HG02938 (cell line): Measurements from ENCODE around the gene MYOZ1.
"Not testable (repeated sequence)": the region's sequence is repeated elsewhere in the genome, so short reads cannot be mapped to it uniquely, and the experiment has no call there.

ENCODE experiments used
- ATAC-seq: cut with Tn5 transposase; IDR thresholded peaks from one replicate; pipeline ENCODE4 v1.9.1; 2021; ENCODE audit warnings: mild to moderate bottlenecking, moderate library complexity; ENCODE audit not compliant: unreplicated experiment

Gene MYOZ1, protein sequence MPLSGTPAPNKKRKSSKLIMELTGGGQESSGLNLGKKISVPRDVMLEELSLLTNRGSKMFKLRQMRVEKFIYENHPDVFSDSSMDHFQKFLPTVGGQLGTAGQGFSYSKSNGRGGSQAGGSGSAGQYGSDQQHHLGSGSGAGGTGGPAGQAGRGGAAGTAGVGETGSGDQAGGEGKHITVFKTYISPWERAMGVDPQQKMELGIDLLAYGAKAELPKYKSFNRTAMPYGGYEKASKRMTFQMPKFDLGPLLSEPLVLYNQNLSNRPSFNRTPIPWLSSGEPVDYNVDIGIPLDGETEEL

DNA sequence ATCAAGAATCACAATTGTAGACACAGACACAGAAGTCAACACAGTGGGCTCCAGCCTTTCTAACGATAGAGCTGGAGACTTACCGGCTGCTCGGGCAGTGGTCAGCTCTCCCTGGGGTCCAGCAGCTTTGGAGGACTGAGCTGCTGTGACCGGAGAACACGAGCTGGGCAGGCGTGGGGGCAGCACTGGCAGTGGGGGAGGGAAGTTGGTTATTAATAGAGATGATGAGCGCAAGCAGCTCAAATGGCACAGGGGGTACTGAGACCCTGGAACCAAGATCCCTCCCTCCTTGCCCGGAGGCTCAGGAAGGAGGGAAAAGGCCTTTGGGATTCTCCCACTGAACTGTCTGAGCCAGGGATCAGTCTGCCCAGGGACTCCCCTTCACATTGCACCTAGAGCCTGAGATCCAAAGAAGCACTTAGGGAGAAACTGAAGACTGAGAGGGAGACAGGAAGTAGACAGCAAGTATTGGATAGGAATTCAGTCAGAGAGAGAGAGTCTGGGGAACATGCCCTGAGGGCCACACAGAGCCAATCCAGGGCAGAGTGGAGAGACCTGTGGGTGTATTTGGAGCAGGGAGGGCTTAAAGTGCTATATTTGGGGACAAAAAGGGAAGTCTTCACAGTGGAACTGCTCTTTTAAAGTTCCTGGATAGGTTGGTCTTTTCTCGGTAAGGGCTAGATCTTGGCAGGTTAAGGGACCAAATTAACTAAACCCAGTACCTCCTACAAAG, at the start of gene MYOZ1:
Gene MYOZ1, minus strand, starts transcription at position 147 of the 733 bp plus-strand sequence. CDS start 1,457 bp downstream, outside the sequence.
- no peak for ATAC-seq

DNA sequence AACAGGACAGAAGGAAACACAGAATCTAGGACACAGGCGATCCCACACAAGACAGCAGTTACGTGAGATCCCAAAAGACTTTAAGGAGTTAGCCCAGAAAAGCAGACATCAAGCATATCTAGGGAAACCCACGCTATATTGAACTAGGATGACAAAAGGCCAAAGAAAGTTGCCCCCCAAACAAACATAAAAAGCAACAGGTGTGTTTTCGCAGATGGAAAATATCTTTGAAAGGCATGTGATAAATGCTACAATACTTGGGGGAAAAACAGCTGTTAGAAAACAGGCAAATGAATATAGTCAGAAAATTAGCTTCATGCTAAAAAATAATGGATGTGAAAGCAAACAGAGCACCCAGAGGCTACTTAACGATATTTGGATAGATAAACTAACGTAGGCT, 49.5 kb upstream of the MYOZ1 start:
- not testable (repeated sequence) for ATAC-seq

DNA sequence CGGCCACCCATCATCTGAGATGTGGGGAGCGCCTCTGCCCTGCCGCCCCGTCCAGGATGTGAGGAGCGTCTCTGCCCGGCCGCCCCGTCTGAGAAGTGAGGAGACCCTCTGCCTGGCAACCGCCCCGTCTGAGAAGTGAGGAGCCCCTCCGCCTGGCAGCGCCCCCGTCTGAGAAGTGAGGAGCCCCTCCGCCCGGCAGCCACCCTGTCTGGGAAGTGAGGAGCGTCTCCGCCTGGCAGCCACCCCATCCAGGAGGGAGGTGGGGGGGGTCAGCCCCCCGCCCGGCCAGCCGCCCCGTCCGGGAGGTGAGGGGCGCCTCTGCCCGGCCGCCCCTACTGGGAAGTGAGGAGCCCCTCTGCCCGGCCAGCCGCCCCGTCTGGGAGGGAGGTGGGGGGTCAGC, 48.3 kb upstream of the MYOZ1 start:
- ATAC-seq: not testable (repeated sequence)

DNA sequence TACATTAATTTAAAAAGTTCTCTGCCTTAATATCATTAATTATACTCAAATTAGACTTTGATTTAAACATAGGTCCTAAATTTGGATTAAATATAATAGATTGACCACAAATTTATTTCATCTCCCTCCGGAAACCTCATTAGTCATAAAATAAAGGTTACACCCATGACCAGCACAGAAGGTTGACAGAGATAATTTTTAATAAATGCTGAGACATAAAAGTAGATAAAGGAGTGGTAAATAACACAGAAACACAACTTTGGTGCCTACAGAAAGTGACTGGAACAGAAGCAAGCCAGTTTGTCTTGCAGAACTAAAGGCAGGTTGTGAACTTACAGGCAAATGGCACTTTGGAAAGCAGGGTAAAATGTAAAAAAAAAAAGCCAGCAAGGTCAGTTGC, 46.4 kb upstream of the MYOZ1 start:
- not testable (repeated sequence) for ATAC-seq

DNA sequence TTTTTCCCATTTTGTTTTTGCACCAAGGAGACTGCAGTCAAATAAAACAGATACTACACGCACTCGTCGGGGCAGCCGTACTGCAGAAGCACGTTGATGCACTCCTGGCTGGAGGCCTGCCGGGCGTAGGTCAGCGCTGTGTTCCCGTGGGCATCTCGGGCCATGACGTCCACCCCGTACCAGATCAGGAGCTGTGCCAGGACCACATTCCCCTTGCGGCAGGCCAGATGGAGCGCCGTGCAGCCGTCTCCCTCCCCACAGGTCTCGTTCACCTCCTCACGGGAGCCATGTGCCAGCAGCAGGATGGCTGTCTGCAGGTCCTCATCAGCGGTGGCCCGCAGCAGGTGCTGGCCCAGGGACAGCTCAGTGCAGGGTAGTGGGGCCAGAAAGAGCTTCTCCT, 33.3 kb upstream of the MYOZ1 start:
- not testable (repeated sequence) for ATAC-seq

DNA sequence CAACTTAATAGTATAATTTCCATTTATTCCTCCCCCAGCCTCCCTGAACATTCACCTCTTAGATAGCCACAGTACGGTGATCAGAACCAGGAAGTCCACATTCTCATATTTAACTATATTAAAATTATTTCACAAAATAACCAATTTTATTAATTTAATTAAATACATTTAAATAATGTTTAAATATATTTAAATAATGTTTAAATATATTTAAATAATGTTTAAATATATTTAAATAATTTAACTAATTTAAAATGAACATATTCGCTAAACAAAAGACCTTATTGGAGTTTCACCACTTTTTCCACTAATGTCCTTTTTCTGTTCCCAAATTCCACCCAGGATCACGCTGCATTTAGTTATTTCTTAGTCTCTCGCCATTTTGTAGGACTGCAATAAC, 27.1 kb upstream of the MYOZ1 start:
- not testable (repeated sequence) for ATAC-seq

DNA sequence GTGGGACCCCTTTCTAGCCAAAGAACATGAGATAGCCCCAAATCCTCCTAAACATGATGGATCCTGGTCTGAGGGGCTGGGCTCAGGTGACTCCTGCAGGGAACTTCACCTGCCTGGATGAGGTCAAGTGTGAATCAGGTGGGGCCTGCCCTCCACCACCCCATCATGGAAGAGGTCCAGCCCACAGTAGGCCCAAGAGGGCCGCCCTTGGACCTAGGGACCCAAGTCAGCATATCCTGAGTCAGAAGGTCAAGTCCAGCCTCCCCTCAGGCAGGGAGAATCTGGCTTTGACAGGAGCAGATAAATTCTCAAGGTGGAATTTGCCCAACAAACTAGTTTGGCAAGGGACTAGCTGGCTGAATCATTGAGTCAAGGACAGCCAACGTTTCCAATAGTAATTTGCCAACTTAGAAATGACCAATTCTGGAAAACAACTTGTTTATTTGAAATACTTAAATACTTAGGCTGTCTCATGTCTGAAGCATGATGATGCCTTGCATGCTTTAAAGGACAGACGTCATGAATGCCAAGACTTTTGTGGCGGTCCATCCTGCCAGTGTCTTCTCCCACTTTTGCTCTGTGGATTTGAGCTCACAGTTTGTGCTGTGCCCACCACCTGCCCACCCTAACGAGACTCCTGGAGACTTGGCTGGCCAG, 25.0 kb upstream of the MYOZ1 start:
- not testable (repeated sequence) for ATAC-seq

DNA sequence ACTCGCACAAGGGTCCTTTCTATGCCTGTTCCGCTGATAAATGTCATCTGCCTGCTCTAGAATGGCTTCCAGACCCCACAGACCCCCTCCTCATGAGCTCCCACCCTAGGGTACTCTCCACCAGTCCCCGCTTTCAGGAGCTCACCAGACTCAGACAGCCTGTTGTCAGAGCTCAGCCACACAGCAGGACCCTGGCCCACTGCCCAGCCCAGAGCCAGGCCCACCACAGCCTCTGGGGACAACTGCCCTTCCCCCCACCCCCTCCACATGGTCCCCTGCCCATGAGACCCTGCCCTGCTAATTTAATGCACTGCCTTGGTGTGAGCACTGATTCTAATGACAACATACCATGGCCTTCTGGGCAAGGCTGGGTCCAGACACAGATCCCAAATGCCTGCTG, 24.3 kb upstream of the MYOZ1 start:
- ATAC-seq: not testable (repeated sequence)

DNA sequence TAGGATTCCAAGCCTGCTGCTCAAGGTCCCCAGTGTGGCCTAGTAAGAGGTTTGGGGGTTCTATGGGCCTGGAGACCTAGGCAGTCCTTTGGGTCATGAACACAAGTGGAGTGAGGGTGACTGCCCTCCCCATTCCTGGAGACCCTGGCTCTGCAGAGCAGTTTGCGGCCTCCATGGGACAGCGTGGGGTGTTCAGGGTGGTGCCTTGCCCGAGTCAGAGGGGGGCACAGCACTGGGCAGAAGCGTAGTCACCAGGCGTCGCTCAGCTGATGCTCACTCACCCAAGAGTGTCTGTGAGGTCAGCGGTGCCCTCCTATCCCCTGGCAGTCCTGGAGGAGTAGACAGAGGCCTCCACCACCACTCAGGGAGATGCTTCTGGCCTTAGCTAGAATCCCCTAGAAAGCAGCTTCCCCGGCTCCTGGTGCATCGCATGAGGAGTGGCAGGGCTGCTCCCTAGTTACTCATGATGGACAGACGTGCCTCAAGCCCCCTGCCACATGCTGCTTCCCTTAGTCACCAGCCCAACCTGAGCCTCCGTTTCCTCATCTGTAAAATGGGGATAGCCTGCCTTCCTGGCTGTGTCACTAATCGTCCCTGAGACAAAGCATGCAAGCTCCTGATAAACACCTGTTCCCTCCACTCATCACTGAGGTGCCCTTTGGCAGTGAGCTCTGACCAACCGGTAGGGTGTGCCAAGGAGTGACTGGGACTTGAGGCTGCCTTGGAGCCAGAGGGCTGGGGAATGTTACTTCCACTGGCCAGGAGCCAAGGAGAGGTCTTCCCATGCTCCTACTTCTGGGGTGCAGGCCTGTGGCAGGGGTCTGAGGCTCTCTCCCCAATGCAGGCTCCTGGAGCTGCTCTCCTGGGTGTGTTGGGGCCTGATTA, 23.1 kb upstream of the MYOZ1 start:
- ATAC-seq: not testable (repeated sequence)

DNA sequence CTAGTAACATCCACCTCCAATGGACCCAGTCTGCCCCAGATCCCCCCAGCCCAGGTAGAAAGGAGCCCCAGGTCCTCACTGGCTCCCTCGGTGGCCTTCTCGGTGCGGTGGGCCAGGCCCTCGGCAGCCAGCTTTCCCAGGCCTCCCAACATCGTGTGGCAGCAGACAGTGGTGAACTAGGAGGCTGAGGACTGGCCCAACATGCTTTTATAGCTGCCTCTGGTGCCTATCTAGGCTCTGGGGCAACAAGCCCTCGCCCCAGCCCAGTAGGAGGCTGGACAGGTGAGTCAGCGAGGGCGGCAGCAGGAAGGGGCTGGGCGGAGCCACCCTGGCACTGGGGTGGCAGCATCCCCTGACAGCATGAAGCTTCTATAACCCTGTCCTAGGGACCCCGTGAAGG, 22.3 kb upstream of the MYOZ1 start:
- not testable (repeated sequence) for ATAC-seq

DNA sequence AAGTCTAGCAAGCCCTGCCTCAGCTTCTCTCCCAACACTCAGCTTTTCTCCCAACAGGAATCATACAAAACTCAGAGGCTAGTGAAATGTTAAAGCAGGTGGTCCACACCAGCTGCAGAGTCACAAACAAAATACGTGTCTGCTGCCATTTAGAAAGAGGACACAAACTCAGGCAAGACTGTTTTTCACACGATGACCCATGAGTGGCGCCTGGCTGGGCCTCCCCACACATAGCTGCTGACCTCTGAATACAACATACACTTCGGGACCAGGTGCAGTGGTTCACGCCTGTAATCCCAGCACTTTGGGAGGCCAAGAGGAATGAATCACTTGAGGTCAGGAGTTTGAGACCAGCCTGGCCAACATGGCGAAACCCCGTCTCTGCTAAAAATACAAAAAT, 21.4 kb upstream of the MYOZ1 start:
- ATAC-seq: not testable (repeated sequence)

DNA sequence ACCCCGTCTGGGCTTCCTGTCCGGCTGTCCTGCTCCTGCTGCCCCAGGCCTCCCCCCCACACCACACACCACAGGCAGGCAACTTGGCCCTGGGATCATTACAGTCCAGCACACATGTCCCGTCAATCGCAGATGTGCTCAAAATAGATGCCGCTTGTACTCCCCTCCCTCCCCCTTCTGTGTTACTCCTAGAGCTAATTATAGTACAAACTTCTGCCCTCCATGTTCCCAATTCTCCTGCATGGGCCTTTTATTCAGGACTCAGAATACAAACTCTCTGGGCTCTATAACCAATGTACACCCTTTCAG, 14.7 kb upstream of the MYOZ1 start, which contains the start of gene SYNPO2L:
Gene SYNPO2L, minus strand, starts transcription at position 40 of the 309 bp plus-strand sequence. CDS start 107 bp downstream, outside the sequence.
- ATAC-seq: no peak

DNA sequence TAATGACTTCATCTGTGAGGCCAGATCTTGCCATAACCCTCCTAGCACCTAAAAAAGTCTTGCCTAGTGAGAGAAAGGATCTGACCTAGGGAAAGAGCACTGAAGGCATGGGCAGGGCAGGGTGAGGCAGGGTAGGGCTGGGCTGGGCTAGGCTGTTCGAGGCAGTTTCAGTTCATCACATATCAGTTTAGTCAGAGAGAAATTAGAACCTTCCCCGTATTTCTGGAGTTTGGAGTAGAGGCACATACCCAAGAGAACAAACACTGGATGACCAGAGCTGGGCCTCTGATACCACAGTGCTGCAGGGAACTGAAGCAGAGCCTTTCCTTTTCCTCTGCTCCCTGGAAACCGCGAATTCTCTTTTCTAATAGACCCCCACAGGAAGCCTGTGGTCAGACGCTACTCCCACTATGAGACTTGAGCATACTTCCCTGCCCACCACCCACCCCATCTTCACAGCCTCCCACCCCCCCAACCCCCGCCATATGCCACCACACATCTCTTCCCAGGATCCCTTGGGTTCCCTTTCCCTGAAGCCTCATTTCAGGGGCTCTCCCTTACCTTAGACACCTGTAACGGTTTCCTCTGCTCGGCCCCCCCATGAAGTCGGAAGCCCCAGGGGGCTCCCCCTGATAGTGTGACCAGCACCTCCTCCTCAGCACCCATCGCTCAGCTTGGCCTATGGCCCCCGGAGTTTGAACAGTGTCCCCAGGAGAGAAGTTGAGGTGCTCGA, 14.1 kb upstream of the MYOZ1 start:
- ATAC-seq: no peak

DNA sequence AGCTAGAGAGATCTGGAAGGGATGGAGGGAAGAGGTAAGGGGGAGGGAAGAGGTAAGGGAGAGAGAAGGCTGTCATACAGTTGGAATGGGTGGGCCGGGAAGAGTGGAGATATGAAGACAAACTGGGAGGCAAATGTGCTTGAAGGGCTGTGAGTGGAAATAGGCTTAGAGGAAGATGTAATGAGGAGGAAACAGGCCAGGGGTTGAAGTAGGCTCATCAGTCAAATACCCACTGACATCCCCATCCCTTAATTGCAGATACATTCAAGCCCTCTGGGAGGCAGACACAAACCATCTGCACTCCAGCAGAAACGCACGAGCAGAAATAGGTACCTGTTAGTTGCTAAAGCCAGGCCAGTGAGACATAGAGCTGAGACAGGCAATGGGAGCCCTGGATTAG, 12.4 kb upstream of the MYOZ1 start:
- ATAC-seq: no peak

DNA sequence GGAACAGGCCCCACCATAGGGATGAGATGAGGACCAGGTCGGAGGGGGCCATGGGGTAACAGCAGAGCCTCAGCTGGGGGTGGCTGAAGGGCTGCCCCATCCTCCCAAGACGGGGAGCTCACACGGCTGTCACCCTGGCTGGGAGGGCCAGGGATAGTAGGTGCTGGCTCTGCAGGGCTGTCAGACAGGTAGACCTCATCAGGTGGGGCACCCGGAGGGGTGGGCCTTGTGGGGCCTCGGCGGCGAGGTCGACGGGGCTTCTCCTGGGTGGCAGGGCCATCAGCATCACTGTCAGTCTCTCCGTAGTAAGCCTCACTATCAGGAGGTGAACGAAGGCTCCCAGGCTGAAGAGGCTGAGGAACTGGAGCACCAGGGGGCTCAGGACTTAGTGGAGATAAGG, 11.9 kb upstream of the MYOZ1 start:
- ATAC-seq: no peak

DNA sequence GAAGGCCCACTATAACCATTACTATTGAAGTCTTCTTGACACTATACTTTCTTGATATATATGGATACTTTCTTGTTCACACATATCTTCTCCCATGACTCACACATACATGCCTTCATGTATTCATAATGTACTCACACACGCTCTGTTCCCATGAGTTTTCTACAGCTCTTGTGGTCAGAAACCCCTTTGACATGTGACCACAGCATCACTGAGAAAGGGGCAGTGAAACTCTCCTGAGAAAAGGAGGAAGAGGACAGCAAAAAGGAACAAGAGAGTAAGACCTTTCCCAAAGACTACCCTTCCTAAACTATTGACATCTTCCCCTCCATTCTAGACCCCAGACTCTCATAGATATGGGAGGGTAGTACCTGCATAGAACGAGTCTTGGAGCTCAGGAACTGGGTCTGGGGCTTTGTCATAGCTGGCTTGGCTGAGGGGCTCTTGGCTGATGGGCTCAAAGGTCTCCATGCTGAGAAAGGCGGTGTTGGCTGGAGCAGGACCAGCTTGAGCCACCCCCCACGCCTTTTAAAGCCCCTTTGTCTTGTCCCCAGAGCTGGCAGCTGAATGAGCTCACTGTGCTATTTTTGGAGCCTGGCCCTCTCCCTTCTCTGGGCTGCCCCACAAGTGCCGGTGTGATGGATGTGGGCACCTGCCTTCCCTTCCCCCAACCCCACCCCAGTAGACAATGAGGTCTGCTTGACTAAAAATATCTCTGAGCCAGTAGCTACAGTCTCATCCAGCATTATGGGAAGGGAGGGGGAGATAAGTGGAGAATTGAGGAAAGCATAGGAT, 9.5 kb upstream of the MYOZ1 start:
- no peak for ATAC-seq

DNA sequence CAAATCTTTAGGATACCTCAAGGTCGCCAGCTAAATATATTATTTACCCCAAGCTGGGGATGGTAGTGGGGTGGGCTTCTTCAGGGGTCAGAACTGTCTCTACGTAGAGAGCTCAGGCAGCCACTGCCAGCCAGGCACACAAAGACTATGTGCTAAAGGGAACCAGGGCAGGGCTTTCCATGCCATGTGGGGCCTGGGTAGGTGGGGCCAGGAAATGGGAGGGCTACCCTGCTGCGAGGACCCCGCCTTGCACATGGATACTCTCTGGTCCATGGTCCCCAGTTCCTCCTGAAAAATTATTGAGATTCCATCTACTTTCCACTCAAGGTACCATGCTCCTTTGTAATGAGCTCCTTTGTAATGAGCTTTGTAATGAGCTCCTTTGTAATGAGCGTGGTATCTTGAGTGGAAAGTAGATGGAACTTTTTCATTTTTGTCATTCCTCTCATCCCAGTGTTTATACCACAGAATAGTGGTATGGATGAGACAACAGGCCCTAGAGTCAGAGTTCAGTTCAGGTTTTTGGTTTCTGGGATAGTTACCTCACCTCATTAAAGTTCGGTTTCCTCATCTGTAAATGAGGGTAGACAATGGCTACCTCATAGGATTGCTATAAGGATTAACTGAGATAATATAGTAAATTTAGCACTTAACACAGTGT, 8.7 kb upstream of the MYOZ1 start:
- ATAC-seq: no peak

DNA sequence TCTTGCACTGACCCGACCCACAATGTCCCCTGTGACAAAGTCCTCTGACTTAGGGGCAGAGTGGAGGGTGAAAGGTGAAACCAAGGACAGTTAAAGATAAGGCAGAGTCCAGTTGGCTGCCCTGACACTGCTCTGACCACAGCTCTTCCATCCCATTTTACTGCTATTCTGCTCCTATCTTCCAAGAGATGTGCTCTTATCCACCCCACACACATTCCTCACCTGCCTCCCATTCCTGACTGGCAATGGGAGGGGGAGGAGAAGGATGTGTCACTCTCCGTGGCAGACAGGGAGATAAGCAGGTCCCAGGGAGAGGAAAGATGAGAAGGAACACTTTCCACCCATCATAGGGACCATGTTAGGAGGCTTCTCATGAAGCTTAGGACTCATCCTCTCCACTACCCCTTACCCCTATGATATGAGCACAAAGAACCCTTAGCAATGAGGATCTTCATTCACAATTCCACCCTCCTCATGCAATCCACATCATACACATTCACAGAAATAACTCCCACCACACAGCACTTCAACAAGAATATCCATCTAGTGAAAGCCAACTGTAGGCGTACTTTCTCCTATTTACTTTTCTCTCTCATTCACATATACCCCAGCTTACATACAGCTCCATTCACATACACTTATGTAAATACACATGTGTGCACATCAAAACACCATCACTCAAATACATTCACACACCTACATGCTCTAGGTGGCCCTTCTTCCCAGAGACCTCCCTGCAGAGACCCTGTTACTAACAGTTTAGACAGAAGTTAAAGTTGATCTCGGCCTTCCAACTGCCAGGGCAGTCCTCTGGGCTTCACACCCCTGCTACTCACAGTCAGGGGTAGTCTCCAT, 7.9 kb upstream of the MYOZ1 start:
- no peak for ATAC-seq
